Hematopoietic multipotent progenitor cell treated with erythropoietin and hydrocortisone succinate and interleukin-3 and kit ligand, for 15 days (in vitro differentiated cells): ENCODE data around the gene FBXL16.
A peak's percentile ranks its signal among the peaks of the same experiment; 100 is the strongest.

Source experiments
- DNase-seq: peaks from one replicate; pipeline ENCODE4 v3.0.0-alpha.2; 2015; ENCODE audit warnings: low spot score

The FBXL16 gene

GRCh38 chr16:660459-661183 lies 45.0 kb downstream of the FBXL16 start:
- DNase-seq, result peak; percentile 87

- DNase-seq, result no peak
Measured at GRCh38 chr16:660132-660458, 45.5 kb downstream of the FBXL16 start.

GRCh38 chr16:659618-660017 lies 46.0 kb downstream of the FBXL16 start:
- DNase-seq, result no peak

DNA sequence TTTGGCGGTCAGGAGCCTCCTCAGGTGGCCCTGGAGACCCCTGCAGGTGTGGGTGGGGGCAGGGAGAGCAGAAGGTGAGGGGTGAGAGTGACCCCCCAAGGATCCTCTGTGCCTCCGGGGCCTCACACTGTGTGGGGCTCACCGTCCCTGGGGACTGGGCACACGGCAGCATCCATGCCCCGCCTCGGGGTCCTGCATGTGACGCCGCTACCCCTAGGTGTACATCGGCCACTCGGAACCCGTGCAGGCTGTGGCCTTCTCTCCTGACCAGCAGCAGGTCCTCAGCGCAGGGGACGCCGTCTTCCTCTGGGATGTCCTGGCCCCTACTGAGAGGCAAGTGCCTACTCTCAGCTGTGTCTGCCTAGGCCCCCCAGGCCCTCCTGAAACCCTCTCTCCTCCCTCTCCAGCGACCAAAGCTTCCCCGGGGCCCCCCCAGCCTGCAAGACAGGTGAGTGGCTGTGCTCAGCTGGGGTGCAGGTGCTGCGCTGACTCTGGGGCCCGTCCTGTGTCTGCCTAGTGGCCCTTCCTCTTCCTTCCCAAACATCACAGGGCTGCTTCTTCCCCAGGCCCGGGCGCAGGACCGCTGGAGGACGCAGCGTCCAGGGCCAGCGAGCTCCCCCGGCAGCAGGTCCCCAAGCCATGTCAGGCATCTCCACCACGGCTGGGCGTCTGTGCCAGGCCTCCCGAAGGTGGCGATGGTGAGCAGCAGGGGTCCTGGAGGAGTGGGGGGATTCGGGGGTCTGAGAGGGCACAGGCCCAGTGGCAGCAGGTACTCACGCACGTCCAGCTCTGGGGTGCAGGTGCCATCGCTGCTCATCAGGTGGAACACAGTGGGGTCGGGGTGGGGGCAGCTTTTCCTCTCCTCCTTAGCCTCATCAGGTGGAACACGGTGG lies 46.7 kb downstream of the FBXL16 start:
- no peak for DNase-seq

GRCh38 chr16:657487-657886 lies 48.1 kb downstream of the FBXL16 start:
- DNase-seq, result no peak

DNA sequence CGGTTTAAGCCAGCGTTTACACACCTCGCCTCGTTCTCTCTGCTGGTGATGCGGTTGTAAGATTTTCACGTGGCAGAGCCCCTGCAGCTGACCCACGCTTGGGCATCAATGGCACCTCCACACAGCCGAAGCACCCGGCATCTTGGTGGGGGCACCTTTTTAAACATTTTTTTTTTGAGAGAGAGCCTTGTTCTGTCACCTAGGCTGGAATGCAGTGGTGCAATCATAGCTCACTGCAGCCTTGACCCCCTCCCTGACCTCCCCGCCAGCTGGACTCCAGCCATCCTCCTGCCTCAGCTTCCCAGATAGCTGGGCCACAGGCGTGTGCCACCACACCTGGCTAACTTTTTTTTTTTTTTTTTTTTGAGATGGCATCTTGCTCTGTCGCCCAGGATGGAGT lies 51.6 kb downstream of the FBXL16 start:
- DNase-seq, result no peak

GRCh38 chr16:652454-653305 lies 52.9 kb downstream of the FBXL16 start:
- DNase-seq, result no peak

DNA sequence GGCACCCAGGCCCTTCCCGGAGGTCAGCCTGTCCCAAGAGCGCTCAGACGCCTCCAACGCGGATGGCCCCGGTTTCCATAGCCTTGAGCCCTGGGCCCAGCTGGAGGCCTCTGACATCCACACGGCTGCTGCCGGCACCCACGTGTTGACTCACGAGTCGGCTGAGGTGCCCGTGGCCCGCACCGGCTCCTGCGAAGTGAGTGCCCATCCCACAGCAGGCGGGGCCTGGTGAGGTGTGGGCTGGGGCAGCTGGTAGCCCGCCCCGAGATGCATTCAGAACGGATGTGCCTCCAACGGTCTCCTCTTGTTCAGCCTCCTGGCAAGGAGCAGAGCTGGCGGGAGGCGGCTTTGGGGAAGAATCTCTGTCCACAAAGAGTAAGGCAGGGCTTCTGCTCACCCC lies 53.8 kb downstream of the FBXL16 start:
- no peak for DNase-seq

DNA sequence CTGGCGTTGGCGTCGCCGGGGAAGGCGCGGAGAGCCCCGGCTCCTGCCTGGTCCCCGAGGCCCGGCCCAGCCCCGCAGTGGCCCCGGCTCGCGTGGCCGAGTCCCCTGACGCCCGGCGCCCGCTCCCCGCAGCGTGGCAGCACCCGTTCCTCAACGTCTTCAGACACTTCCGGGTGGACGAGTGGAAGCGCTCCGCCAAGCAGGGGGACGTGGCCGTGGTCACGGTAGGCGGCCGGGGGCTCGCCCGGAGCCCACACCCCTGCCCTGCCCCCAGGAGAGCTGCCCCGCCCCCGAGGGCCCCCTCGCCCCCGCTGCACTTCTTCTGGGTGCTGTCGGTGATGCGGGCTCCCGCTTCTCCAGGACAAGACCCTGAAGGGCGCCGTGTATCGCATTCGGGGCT lies 56.0 kb downstream of the FBXL16 start:
- peak; percentile 12 for DNase-seq

- DNase-seq, result peak; percentile 94
Measured at GRCh38 chr16:648781-649589, 56.6 kb downstream of the FBXL16 start, which contains the start of gene WDR90. WDR90 (plus strand) TSS chr16:649365; CDS start chr16:649417, 52 bp downstream.

- DNase-seq, result peak; percentile 48
Measured at GRCh38 chr16:648071-648780, 57.4 kb downstream of the FBXL16 start.

DNA sequence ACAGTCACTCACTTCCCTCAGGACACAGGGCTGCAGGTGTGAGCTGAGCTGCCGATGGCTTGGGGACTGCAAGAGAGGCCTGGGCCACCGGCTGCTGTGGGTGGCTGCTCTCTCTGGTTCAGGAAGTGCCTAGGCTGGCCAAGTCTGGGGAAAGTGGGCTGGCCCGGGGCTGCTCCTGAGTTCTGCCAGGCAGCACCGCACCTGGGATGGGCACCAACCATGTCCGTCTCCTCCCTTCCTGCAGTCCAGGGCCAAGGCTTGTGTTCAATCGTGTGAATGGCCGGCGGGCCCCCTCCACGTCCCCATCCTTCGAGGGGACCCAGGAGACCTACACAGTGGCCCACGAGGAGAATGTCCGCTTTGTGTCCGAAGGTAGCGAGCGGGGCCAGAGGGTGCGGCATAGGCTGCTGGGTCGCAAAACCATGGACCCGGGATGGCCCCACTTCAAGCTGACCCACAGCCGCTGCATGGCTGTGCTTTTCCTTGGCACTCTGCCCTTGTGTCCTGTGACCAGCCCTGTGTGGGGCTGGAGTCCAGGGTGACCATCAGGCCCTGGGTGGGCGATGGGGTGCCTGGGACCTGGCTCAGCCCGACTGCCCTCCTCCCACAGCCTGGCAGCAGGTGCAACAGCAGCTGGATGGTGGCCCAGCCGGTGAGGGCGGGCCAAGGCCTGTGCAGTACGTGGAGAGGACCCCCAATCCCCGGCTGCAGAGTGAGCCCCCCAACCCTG lies 58.3 kb downstream of the FBXL16 start:
- DNase-seq, result no peak

GRCh38 chr16:646679-647172 lies 58.9 kb downstream of the FBXL16 start:
- no peak for DNase-seq

- no peak for DNase-seq
Measured at GRCh38 chr16:645852-646678, 59.5 kb downstream of the FBXL16 start.

GRCh38 chr16:644556-644955 lies 61.0 kb downstream of the FBXL16 start:
- no peak for DNase-seq

DNA sequence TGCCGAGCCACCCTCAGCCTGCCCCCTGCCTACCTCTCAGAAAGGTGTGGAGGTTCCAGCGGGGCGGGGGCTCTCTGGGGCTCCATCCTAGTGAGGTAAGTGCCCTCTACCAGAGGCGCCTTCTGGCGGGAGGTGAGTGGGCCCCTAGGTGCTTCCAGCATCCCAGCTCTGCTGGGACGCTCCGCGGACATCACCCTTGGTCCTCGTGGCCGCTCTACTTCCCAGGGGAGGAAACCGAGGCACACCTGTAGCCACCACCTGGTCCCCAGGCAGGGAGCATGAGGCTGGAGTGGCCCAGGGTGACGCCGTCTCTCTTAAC lies 62.6 kb downstream of the FBXL16 start:
- DNase-seq, result no peak
